NCI-H2107 treated with DMSO at 0.1 percent for 48 hours (cell line): ENCODE measurements around the gene ANKRD28.
"Not testable (repeated sequence)": the region's sequence is repeated elsewhere in the genome, so short reads cannot be mapped to it uniquely, and the experiment has no call there.

Experiments
- DNase-seq: peaks from one replicate; lab custom pipeline; 2025; ENCODE audit not compliant: unreplicated experiment; lab: John Stamatoyannopoulos, UW

The ANKRD28 gene

GRCh38 chr3:15774931-15775560 is 22.7 kb downstream of the ANKRD28 start:
- DNase-seq = not testable (repeated sequence)

GRCh38 chr3:15771444-15771843 is 26.3 kb downstream of the ANKRD28 start:
- no peak for DNase-seq

GRCh38 chr3:15769256-15769915 is 28.4 kb downstream of the ANKRD28 start:
- no peak for DNase-seq

GRCh38 chr3:15768421-15769255 is 29.1 kb downstream of the ANKRD28 start:
- no peak for DNase-seq

GRCh38 chr3:15766406-15766805 is 31.4 kb downstream of the ANKRD28 start:
- no peak for DNase-seq

- DNase-seq = no peak
Measured at GRCh38 chr3:15758295-15758694, 39.5 kb downstream of the ANKRD28 start.

- DNase-seq = no peak
Measured at GRCh38 chr3:15757824-15758223, 40.0 kb downstream of the ANKRD28 start.

GRCh38 chr3:15756505-15756904 is 41.3 kb downstream of the ANKRD28 start:
- no peak for DNase-seq

- no peak for DNase-seq
Measured at GRCh38 chr3:15755780-15756179, 42.0 kb downstream of the ANKRD28 start.

GRCh38 chr3:15755181-15755580 is 42.6 kb downstream of the ANKRD28 start:
- DNase-seq = no peak

- DNase-seq = no peak
Measured at GRCh38 chr3:15754047-15754446, 43.7 kb downstream of the ANKRD28 start.

- DNase-seq = no peak
Measured at GRCh38 chr3:15753056-15753710, 44.6 kb downstream of the ANKRD28 start.

GRCh38 chr3:15750879-15751278 is 46.9 kb downstream of the ANKRD28 start:
- DNase-seq = no peak

GRCh38 chr3:15750143-15750542 is 47.6 kb downstream of the ANKRD28 start:
- DNase-seq = no peak

- DNase-seq = not testable (repeated sequence)
Measured at GRCh38 chr3:15745896-15746295, 51.9 kb downstream of the ANKRD28 start.

GRCh38 chr3:15744176-15744575 is 53.6 kb downstream of the ANKRD28 start:
- DNase-seq = no peak

- DNase-seq = no peak
Measured at GRCh38 chr3:15743587-15744009, 54.2 kb downstream of the ANKRD28 start.

GRCh38 chr3:15742236-15742635 is 55.5 kb downstream of the ANKRD28 start:
- not testable (repeated sequence) for DNase-seq

GRCh38 chr3:15738616-15739005 is 59.2 kb downstream of the ANKRD28 start:
- DNase-seq = not testable (repeated sequence)

- DNase-seq = no peak
Measured at GRCh38 chr3:15731024-15731423, 66.8 kb downstream of the ANKRD28 start.

- no peak for DNase-seq
Measured at GRCh38 chr3:15728766-15729165, 69.0 kb downstream of the ANKRD28 start.
